ENCODE data around the gene GCSAML.

The GCSAML gene

GRCh38 chr1:247542811-247543210 lies 6.1 kb upstream of the GCSAML start:
- no peaks in the 10 kb centered on the region for H3K27me3 Mint-ChIP-seq (ENCODE audit: low read depth)
- H3K36me3 Mint-ChIP-seq (ENCODE audit: low read depth), result no peaks in the 10 kb centered on the region
- H3K4me3 Mint-ChIP-seq, result no peak overlapping the region
- H3K27ac Mint-ChIP-seq, result no peak overlapping the region
- peaks cover 3% of the 10 kb centered on the region for H3K4me1 Mint-ChIP-seq (ENCODE audit: low read depth)
- no peaks in the 10 kb centered on the region for H3K9me3 Mint-ChIP-seq

DNA sequence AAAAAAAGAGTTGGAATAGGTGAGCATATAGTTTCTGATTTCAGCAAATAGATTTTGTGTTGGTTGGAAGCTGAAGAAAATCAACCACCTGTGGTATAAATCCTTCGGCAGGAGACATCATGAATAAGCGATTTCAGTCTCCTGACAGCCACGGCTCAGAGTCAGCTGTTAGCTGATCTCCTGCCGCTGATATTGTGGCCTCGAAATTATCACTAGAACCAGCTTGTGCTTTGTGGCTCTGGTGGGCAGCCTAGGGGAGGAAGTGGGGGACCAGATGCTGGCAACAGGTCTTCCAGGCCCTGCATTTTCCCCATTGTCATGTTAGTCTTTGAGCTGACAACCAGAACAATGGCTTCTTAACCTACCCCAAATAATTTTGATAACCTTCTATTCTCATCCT lies 842 bp upstream of the GCSAML start:
- Mint-ChIP-seq H3K4me1 (ENCODE audit: low read depth) (peaks cover 4% of the 10 kb centered on the region), H3K27me3 (ENCODE audit: low read depth) (peaks cover 5% of the 10 kb centered on the region), H3K4me3 (no peak overlapping the region), H3K9me3 (no peaks in the 10 kb centered on the region), H3K36me3 (ENCODE audit: low read depth) (no peaks in the 10 kb centered on the region), H3K27ac (no peak overlapping the region)

GRCh38 chr1:247551721-247552120 lies 2.8 kb downstream of the GCSAML start:
- H3K4me1 Mint-ChIP-seq (ENCODE audit: low read depth), result peaks cover 4% of the 10 kb centered on the region
- no peak overlapping the region for H3K27ac Mint-ChIP-seq
- H3K9me3 Mint-ChIP-seq, result no peaks in the 10 kb centered on the region
- no peaks in the 10 kb centered on the region for H3K36me3 Mint-ChIP-seq (ENCODE audit: low read depth)
- H3K27me3 Mint-ChIP-seq (ENCODE audit: low read depth), result peaks cover 5% of the 10 kb centered on the region
- no peak overlapping the region for H3K4me3 Mint-ChIP-seq

GRCh38 chr1:247552231-247552630 lies 3.3 kb downstream of the GCSAML start:
- no peak overlapping the region for H3K4me3 Mint-ChIP-seq
- no peak overlapping the region for H3K27ac Mint-ChIP-seq
- peaks cover 5% of the 10 kb centered on the region for H3K27me3 Mint-ChIP-seq (ENCODE audit: low read depth)
- H3K9me3 Mint-ChIP-seq, result no peaks in the 10 kb centered on the region
- H3K36me3 Mint-ChIP-seq (ENCODE audit: low read depth), result no peaks in the 10 kb centered on the region
- H3K4me1 Mint-ChIP-seq (ENCODE audit: low read depth), result peaks cover 4% of the 10 kb centered on the region

DNA sequence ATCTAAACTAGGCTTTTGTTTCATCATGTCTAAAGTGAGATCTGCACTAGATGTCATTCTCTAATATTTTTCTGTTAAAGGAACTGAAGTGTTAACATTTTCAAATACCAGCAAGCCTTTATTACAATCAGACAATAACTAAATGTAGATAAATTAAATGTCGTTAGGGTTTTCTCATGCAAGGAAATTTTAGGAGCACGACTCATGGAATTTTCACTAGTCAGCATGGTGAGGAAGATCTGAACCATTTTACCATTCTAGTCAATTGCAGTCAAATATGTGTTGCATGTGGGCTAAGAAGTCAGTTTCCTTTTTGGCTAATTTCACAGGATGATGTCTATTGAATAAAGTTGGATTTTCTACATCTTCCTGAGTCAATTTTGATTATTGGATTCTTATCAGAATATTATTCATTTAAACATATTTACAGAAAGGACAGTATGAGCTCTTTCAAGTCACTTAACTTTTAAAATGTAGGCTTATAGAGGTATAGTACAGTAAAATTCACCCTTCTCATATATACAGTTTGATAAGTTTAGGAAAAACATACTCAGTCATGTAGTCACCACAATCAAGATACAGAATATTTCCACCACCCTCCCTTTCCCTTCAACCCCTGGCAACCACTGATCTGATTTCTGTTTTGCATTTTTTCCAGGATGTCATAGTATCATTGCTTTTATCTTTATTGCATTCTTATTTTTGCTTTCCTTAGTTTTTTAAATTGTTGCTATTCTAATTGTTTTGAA lies 9.2 kb downstream of the GCSAML start:
- no peak overlapping the region for H3K27ac Mint-ChIP-seq
- no peaks in the 10 kb centered on the region for H3K4me1 Mint-ChIP-seq (ENCODE audit: low read depth)
- no peak overlapping the region for H3K4me3 Mint-ChIP-seq
- no peaks in the 10 kb centered on the region for H3K27me3 Mint-ChIP-seq (ENCODE audit: low read depth)
- H3K36me3 Mint-ChIP-seq (ENCODE audit: low read depth), result no peaks in the 10 kb centered on the region
- no peaks in the 10 kb centered on the region for H3K9me3 Mint-ChIP-seq

- no peak overlapping the region for H3K4me3 Mint-ChIP-seq
- H3K9me3 Mint-ChIP-seq, result no peaks in the 10 kb centered on the region
- no peaks in the 10 kb centered on the region for H3K27me3 Mint-ChIP-seq (ENCODE audit: low read depth)
These were observed 12.8 kb downstream of the GCSAML start for GRCh38 chr1:247561711-247562110.

GRCh38 chr1:247562198-247562597 lies 13.3 kb downstream of the GCSAML start:
- no peak overlapping the region for H3K4me3 Mint-ChIP-seq
- H3K4me1 Mint-ChIP-seq (ENCODE audit: low read depth), result no peaks in the 10 kb centered on the region
- no peak overlapping the region for H3K27ac Mint-ChIP-seq
- no peaks in the 10 kb centered on the region for H3K36me3 Mint-ChIP-seq (ENCODE audit: low read depth)
- no peaks in the 10 kb centered on the region for H3K27me3 Mint-ChIP-seq (ENCODE audit: low read depth)
- no peaks in the 10 kb centered on the region for H3K9me3 Mint-ChIP-seq

More at GRCh38 chr1:247561711-247562110, 12.8 kb downstream of the GCSAML start:
- Mint-ChIP-seq H3K4me1 (ENCODE audit: low read depth) (no peaks in the 10 kb centered on the region), H3K27ac (no peak overlapping the region), H3K36me3 (ENCODE audit: low read depth) (no peaks in the 10 kb centered on the region)

DNA sequence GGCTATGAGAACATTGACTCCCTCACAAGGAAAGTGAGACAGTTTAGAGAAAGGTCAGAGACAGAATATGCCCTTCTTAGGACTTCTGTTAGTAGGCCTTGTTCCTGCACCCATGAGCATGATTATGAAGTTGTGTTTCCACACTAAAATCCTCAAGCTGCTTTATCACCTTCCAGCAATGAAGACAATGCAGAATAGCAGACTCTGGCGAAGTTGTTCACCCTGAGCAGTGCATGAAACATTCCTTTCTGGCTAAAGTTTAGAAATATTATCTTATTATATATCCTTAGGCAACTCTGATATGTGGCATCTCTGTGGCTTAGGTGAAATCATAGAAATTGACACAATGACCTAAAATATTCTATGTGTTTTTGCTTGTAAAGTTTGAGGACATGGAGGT lies 25.3 kb downstream of the GCSAML start:
- Mint-ChIP-seq H3K27ac (no peak overlapping the region), H3K36me3 (ENCODE audit: low read depth) (no peaks in the 10 kb centered on the region), H3K4me1 (ENCODE audit: low read depth) (no peaks in the 10 kb centered on the region), H3K27me3 (ENCODE audit: low read depth) (no peaks in the 10 kb centered on the region), H3K4me3 (no peak overlapping the region), H3K9me3 (peaks cover 13% of the 10 kb centered on the region)

DNA sequence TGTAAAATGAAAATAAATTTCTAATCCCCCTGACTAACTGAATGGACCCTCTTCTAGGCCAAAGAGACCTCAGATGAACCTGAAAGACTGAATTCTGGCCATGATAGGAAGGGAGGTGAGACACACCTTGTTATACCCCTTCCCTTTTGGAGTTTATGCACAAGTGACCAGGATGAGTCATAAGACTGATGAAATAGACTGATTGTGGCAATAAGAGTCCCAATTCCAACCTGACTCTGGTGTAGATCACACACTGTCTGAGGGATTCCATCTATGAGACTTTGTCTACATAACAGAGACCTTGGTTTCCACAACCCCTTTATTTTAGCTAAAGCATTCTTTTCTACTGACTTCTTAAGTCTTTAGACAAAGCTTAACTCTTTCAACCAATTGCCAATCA lies 25.7 kb downstream of the GCSAML start:
- Mint-ChIP-seq H3K4me1 (ENCODE audit: low read depth) (no peaks in the 10 kb centered on the region), H3K9me3 (peaks cover 12% of the 10 kb centered on the region), H3K27ac (no peak overlapping the region), H3K4me3 (no peak overlapping the region), H3K36me3 (ENCODE audit: low read depth) (no peaks in the 10 kb centered on the region), H3K27me3 (ENCODE audit: low read depth) (no peaks in the 10 kb centered on the region)

- H3K9me3 Mint-ChIP-seq, result no peaks in the 10 kb centered on the region
- no peaks in the 10 kb centered on the region for H3K27me3 Mint-ChIP-seq (ENCODE audit: low read depth)
- no peak overlapping the region for H3K27ac Mint-ChIP-seq
- no peaks in the 10 kb centered on the region for H3K4me1 Mint-ChIP-seq (ENCODE audit: low read depth)
- H3K4me3 Mint-ChIP-seq, result no peak overlapping the region
- H3K36me3 Mint-ChIP-seq (ENCODE audit: low read depth), result no peaks in the 10 kb centered on the region
These were observed 27.6 kb downstream of the GCSAML start for GRCh38 chr1:247576514-247576913.

DNA sequence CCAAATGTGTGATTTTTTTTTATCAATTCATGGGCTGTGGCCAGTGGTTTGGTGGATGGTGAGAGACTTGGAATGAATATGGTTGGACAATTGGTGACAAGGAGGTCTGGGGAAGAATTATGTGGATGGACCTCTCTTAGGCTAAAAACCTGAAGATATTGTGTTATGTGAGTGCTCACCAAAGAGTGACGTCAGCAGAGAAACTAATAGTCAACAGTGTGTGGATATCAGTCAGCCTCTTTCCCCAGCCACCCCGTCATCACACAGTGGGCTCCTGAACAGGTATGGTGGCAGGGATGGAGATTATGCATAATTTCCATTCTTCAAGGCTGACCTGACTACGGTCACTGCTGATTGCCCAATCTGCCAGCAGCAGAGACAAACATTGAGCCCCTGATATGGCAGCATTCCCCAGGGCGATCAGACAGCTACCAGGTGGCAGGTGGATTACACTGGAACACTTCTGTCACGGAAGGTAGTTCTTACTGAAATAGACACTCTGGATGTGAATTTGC lies 30.1 kb downstream of the GCSAML start:
- no peaks in the 10 kb centered on the region for H3K9me3 Mint-ChIP-seq
- H3K4me3 Mint-ChIP-seq, result no peak overlapping the region
- no peak overlapping the region for H3K27ac Mint-ChIP-seq
- no peaks in the 10 kb centered on the region for H3K27me3 Mint-ChIP-seq (ENCODE audit: low read depth)
- no peaks in the 10 kb centered on the region for H3K4me1 Mint-ChIP-seq (ENCODE audit: low read depth)
- no peaks in the 10 kb centered on the region for H3K36me3 Mint-ChIP-seq (ENCODE audit: low read depth)

GRCh38 chr1:247588060-247588459 lies 39.1 kb downstream of the GCSAML start, which contains the start of gene OR2G2:
OR2G2 (plus strand) TSS chr1:247588360; CDS start chr1:247588360, 0 bp downstream.
- no peak within 1 kb of the TSS for H3K4me3 Mint-ChIP-seq
- no peaks in the 10 kb centered on the region for H3K36me3 Mint-ChIP-seq (ENCODE audit: low read depth)
- H3K4me1 Mint-ChIP-seq (ENCODE audit: low read depth), result no peaks in the 10 kb centered on the region
- H3K9me3 Mint-ChIP-seq, result no peaks in the 10 kb centered on the region
- H3K27me3 Mint-ChIP-seq (ENCODE audit: low read depth), result no peaks in the 10 kb centered on the region
- no peak within 1 kb of the TSS for H3K27ac Mint-ChIP-seq

DNA sequence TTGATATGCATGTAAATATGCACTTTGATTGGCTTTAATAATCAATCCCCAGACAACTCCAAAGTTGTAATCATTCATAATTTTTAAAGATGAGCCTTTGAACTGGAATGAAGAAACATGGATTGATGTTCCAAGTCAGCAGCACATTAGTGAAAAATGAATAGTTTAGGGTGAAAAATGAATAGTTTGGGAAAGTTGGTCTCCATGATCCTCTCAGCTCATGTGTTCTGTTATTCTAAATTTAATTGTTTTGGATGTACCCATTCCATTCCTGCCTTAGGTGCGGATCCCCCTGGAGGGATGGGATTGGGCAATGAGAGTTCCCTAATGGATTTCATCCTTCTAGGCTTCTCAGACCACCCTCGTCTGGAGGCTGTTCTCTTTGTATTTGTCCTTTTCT lies 56.4 kb downstream of the GCSAML start, which contains the start of gene OR2G3:
Gene OR2G3, plus strand, starts transcription at position 301 of the 400 bp plus-strand sequence. Its CDS starts 0 bp downstream, at position 301.
- H3K27ac Mint-ChIP-seq, result no peak within 1 kb of the TSS
- no peaks in the 10 kb centered on the region for H3K27me3 Mint-ChIP-seq (ENCODE audit: low read depth)
- H3K36me3 Mint-ChIP-seq (ENCODE audit: low read depth), result no peaks in the 10 kb centered on the region
- no peaks in the 10 kb centered on the region for H3K4me1 Mint-ChIP-seq (ENCODE audit: low read depth)
- H3K9me3 Mint-ChIP-seq, result no peaks in the 10 kb centered on the region
- H3K4me3 Mint-ChIP-seq, result no peak within 1 kb of the TSS

DNA sequence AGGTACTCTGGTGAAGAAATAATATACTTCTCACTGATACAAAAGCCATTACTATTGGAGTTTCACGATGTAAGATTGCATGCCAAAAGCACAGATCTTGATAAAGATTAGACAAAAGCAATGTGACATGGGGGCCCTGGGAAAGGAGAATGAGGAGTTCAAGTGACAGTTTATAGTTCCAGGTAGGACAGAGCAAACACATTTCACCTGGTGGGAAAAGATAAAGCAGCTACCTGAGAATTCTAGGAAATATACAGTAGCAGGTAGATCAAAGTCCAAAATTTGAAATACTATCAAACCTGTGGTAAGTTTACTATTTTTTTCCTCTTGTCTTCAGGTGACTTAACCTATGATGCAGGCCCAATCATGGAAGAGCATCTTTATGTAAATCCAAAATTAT lies 64.5 kb downstream of the GCSAML start:
- Mint-ChIP-seq H3K4me1 (ENCODE audit: low read depth) (no peaks in the 10 kb centered on the region), H3K36me3 (ENCODE audit: low read depth) (no peaks in the 10 kb centered on the region), H3K4me3 (no peak overlapping the region), H3K27me3 (ENCODE audit: low read depth) (no peaks in the 10 kb centered on the region), H3K27ac (no peak overlapping the region), H3K9me3 (no peaks in the 10 kb centered on the region)

DNA sequence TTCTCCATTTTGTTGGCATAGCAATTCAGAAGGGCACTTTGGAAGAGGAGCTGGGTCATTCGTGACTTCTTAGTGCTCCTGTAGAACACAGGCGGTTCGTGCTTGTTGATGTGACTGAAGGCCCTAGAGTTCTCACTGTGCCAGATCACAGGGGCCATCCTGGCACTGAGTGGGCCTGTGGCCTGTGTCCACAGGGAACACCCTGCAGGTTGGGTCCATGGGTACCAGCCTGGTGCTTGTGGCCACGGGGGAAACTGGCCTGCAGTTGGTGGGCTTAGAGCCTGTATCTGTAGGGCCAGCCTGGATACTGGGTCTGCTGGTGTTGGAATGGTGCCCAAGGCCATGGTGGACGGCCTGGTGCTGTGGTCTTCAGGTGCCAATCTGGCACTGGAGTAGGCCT lies 65.7 kb downstream of the GCSAML start:
- Mint-ChIP-seq H3K9me3 (no peaks in the 10 kb centered on the region), H3K27me3 (ENCODE audit: low read depth) (no peaks in the 10 kb centered on the region), H3K4me3 (no peak overlapping the region), H3K4me1 (ENCODE audit: low read depth) (no peaks in the 10 kb centered on the region), H3K27ac (no peak overlapping the region), H3K36me3 (ENCODE audit: low read depth) (no peaks in the 10 kb centered on the region)
